Cardiac ventricle fibroblast (primary cell): ENCODE data around the gene PSMD8. TPM values are rescaled to one million over a fixed set of nuclear protein-coding genes. Genes with fewer than 3 reads are reported as not detected.

Source experiments
- total RNA-seq: library from RNA; depleted of rRNA; stranded (reverse); fragments of >200 nt; gene quantifications from 2 replicates; pipeline ENCODE4 v1.2.3, GENCODE V29; 2015

Gene PSMD8
- 134 and 204 TPM in 2 replicates for total RNA-seq

GRCh38 chr19:38374332-38375097 is at the start of gene PSMD8:
TSS of gene PSMD8 (plus strand) at chr19:38374571. CDS start at chr19:38374602, 31 bp downstream.

DNA sequence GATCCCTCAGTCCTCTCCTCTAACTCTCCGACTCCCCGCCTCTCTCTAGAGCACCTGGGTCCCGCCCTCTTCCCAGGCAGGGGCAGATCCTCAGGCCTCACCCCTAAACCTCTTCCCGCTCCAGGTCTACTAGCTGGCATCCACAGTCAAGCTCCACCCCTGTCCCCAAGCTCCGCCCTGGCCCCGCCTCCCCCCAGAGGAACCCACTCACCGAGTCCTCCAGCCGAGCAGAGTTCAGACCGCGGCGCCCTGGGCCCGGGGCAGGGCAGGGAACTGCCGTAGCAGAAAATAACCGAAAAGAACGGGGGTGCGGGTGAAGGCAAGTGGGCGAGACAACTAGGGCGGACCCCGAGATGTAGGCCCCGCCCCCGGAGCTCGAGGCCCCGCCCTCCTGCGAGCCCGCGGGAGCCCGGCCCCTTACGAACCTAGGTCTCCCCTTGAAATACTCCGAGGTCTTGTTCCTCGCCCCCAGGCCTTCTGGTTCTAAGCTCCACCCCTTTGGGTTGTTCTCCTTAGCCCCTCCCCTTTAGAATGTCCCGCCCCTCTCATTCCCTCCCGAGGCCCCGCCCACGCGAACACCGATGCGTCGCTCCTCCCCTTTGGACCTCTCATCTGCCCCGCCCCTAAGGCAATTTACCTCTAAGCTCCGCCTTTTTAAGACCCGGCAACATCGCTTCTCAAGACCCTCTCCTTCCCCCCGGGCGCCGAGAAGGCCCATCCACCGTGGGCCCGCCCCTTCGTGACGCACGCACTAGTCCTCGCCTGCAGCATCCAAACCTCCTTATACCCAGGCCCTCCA is 13.4 kb downstream of the PSMD8 start, which contains the start of gene GGN:
TSS of gene GGN (minus strand) at position 485 of the 799 bp plus-strand sequence. CDS start 773 bp downstream, outside the sequence.

DNA sequence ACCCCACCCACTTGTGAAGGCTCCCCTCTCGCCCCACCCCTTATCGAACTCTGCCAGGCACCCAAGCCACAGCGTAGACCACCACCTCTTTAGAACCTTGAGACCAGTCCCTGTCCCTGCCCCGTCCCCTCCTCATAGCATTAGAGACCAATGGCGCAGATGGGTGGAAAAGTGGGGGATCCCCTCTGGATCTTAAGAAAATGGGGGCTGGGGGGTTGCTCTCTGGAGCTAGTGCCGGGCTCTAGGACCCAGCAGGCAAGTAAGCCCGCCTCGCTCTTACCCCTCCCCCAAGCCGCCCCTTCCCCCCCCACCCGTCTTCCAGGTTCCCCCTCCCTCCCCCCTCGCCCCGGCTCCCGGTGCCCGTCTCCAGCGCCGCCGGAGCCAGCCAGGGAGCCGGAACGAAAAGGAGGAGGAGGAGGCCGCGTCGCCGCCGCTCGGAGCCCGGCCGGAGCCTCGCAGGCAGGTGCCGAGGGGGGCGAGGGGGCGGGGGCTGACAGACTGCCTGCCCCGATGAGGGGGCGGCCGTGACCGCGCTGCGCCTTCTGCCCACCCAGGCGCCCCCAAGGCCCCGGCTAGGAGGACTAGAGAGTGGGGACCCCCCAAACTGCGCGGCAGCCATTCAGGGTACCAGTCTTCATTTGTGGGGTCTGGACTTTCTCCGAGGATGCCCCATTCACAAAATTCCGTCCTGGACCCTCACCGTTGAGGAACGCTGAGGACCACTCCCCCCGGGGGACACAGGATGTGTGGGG is 14.2 kb downstream of the PSMD8 start, which contains the start of gene SPRED3:
TSS of gene SPRED3 (plus strand) at position 349 of the 752 bp plus-strand sequence. CDS start 1,606 bp downstream, outside the sequence.

DNA sequence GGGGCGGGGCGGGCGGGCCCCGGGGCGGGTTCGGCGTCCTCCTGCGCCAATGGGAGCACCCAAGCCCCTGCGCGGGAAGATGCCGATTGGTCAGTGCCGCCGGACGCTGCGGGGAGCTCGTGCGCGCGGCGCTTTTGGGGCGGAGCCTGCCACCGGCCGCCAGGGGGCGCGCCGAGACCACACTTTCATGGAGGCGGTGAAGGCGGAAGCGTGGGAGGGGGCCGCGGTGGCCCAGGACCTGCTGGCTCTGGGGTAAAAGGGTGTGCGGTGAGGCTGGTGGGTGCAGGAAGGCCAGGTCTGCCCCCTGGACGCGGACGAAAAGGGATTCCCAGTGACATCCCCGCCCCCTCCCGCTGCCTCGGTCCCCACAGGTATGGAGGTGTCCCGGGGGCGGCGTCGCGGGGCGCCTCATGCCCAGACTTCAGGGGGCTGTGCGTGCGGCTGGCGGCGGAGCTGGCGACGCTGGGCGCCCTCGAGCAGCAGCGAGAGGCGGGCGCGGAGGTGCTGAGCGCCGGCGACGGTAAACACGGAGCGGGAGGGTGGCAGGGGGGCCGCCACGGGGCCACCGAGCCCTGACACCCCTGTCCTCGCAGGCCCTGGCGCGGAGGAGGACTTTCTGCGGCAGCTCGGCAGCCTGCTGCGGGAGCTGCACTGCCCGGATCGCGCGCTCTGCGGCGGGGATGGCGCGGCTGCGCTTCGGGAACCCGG is 28.8 kb downstream of the PSMD8 start, which contains the start of gene FAM98C:
TSS of gene FAM98C (plus strand) at position 127 of the 708 bp plus-strand sequence. CDS start at position 188, 61 bp downstream.

GRCh38 chr19:38425810-38426466 is 51.6 kb downstream of the PSMD8 start, which contains the start of gene RASGRP4:
TSS of gene RASGRP4 (minus strand) at chr19:38426219. CDS start at chr19:38426091, 128 bp downstream.

DNA sequence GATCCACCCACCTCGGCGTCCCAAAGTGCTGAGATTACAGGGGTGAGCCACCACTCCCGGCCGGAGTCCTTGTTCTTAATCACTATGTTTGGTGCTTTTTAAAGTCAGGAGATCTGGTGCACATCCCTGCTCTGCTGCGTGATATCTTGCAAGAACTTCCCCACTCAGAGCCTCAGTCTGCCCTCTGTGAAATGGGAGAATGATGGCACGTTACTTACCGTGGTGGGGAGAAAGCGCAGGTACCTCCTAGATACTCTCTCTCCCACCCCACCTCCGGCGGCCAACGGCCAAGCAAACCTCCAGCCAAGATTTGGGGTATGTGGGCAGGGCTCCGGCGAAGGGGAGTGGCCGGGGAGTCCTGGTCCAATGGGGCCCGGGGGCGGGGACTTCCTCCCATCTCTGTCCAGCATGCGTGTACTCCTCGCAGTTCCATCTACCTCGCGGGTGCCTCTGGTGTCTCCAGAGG is 58.9 kb downstream of the PSMD8 start, which contains the start of gene RYR1:
TSS of gene RYR1 (plus strand) at position 424 of the 466 bp plus-strand sequence. CDS start 139 bp downstream, outside the sequence.

Other genes with a start within 250 kb of the PSMD8 start
- gene DPF1, start 150.3 kb upstream of the PSMD8 start, total RNA-seq, result 0.24 TPM in 1 of 2 replicates, not detected in the other
- 0.44 and 8.5 TPM in 2 replicates for gene PPP1R14A, start 118.2 kb upstream of the PSMD8 start, total RNA-seq
- gene SPINT2, start 110.0 kb upstream of the PSMD8 start, total RNA-seq, result not detected in 2 replicates
- gene C19orf33, start 70.3 kb upstream of the PSMD8 start, total RNA-seq, result not detected in 2 replicates
- gene YIF1B, start 58.6 kb upstream of the PSMD8 start, total RNA-seq, result 36.3 and 39.9 TPM in 2 replicates
- 2.3 and 2.8 TPM in 2 replicates for gene KCNK6, start 54.7 kb upstream of the PSMD8 start, total RNA-seq
- 0.37 TPM in 1 of 2 replicates, not detected in the other for gene CATSPERG, start 38.7 kb upstream of the PSMD8 start, total RNA-seq
- 0.49 and 2.1 TPM in 2 replicates for gene GGN, start 13.5 kb downstream of the PSMD8 start, total RNA-seq
- gene SPRED3, start 14.1 kb downstream of the PSMD8 start, total RNA-seq, result 1.4 and 2.1 TPM in 2 replicates
- gene FAM98C, start 28.5 kb downstream of the PSMD8 start, total RNA-seq, result 14.0 and 26.8 TPM in 2 replicates
- gene RASGRP4, start 51.6 kb downstream of the PSMD8 start, total RNA-seq, result not detected in 2 replicates
- gene RYR1, start 59.1 kb downstream of the PSMD8 start, total RNA-seq, result under 0.01 TPM in 1 of 2 replicates, not detected in the other
- not detected in 2 replicates for gene MAP4K1, start 243.4 kb downstream of the PSMD8 start, total RNA-seq
- 249 and 281 TPM in 2 replicates for gene EIF3K, start 244.6 kb downstream of the PSMD8 start, total RNA-seq